ENCODE data around the gene PGM3.

PGM3 gene

GRCh38 chr6:83155794-83156193, 37.3 kb downstream of the PGM3 start:
- H2AFZ ChIP-seq (ENCODE audit: low read depth, low read length): no peak overlapping the region
- H3K4me2 ChIP-seq (ENCODE audit: low read length): no peak overlapping the region
- no peak overlapping the region for H3K27ac ChIP-seq (ENCODE audit: low read length)
- H3K36me3 ChIP-seq (replicated peaks; ENCODE audit: low read depth, low read length): peaks cover 41% of the 10 kb centered on the region
- no peak overlapping the region for H3K9ac ChIP-seq (ENCODE audit: low read length)
- H3K4me1 ChIP-seq (ENCODE audit: low read length): no peaks in the 10 kb centered on the region
- H3K27me3 ChIP-seq (ENCODE audit: low read depth, low read length): no peaks in the 10 kb centered on the region
- H4K20me1 ChIP-seq (ENCODE audit: insufficient read depth, low read length): no peaks in the 10 kb centered on the region
- H3K79me2 ChIP-seq (ENCODE audit: low read length): no peaks in the 10 kb centered on the region
- no peak overlapping the region for H3K4me3 ChIP-seq (ENCODE audit: low read length)
- TF ChIP-seq EZH2phosphoT487 (IDR thresholded peaks at IDR 0.05; ENCODE audit: low read depth) (no peak), CTCF (IDR thresholded peaks at IDR 0.05; ENCODE audit: low read depth, low read length) (no peak)
- H3K9me3 ChIP-seq (ENCODE audit: insufficient read depth, low read length): no peaks in the 10 kb centered on the region

- H3K4me2 ChIP-seq (ENCODE audit: low read length): no peak overlapping the region
- no peak for TF ChIP-seq EZH2phosphoT487 (IDR thresholded peaks at IDR 0.05; ENCODE audit: low read depth)
- no peak for TF ChIP-seq CTCF (IDR thresholded peaks at IDR 0.05; ENCODE audit: low read depth, low read length)
Measured at GRCh38 chr6:83153883-83154521, 39.1 kb downstream of the PGM3 start.

GRCh38 chr6:83152913-83153312, 40.2 kb downstream of the PGM3 start:
- no peaks in the 10 kb centered on the region for H3K79me2 ChIP-seq (ENCODE audit: low read length)
- H3K4me2 ChIP-seq (ENCODE audit: low read length): no peak overlapping the region
- H3K36me3 ChIP-seq (replicated peaks; ENCODE audit: low read depth, low read length): peaks cover 29% of the 10 kb centered on the region

More at GRCh38 chr6:83153883-83154521, 39.1 kb downstream of the PGM3 start:
- Histone ChIP-seq H3K79me2 (ENCODE audit: low read length) (no peaks in the 10 kb centered on the region), H3K4me1 (ENCODE audit: low read length) (no peaks in the 10 kb centered on the region), H3K9ac (ENCODE audit: low read length) (no peak overlapping the region), H3K9me3 (ENCODE audit: insufficient read depth, low read length) (no peaks in the 10 kb centered on the region), H2AFZ (ENCODE audit: low read depth, low read length) (no peak overlapping the region), H3K27ac (ENCODE audit: low read length) (no peak overlapping the region), H3K27me3 (ENCODE audit: low read depth, low read length) (no peaks in the 10 kb centered on the region), H3K36me3 (replicated peaks; ENCODE audit: low read depth, low read length) (peaks cover 32% of the 10 kb centered on the region), H4K20me1 (ENCODE audit: insufficient read depth, low read length) (no peaks in the 10 kb centered on the region), H3K4me3 (ENCODE audit: low read length) (no peak overlapping the region)

GRCh38 chr6:83151114-83151513, 42.0 kb downstream of the PGM3 start:
- no peaks in the 10 kb centered on the region for H3K4me1 ChIP-seq (ENCODE audit: low read length)
- no peak overlapping the region for H3K9ac ChIP-seq (ENCODE audit: low read length)
- H3K79me2 ChIP-seq (ENCODE audit: low read length): no peaks in the 10 kb centered on the region
- no peaks in the 10 kb centered on the region for H4K20me1 ChIP-seq (ENCODE audit: insufficient read depth, low read length)
- no peak for TF ChIP-seq EZH2phosphoT487 (IDR thresholded peaks at IDR 0.05; ENCODE audit: low read depth)
- no peak for TF ChIP-seq CTCF (IDR thresholded peaks at IDR 0.05; ENCODE audit: low read depth, low read length)
- no peak overlapping the region for H2AFZ ChIP-seq (ENCODE audit: low read depth, low read length)
- H3K36me3 ChIP-seq (replicated peaks; ENCODE audit: low read depth, low read length): peaks cover 30% of the 10 kb centered on the region
- H3K27me3 ChIP-seq (ENCODE audit: low read depth, low read length): no peaks in the 10 kb centered on the region
- H3K4me3 ChIP-seq (ENCODE audit: low read length): no peak overlapping the region
- no peak overlapping the region for H3K4me2 ChIP-seq (ENCODE audit: low read length)
- no peaks in the 10 kb centered on the region for H3K9me3 ChIP-seq (ENCODE audit: insufficient read depth, low read length)
- no peak overlapping the region for H3K27ac ChIP-seq (ENCODE audit: low read length)

More at GRCh38 chr6:83152913-83153312, 40.2 kb downstream of the PGM3 start:
- Histone ChIP-seq H3K27ac (ENCODE audit: low read length) (no peak overlapping the region), H4K20me1 (ENCODE audit: insufficient read depth, low read length) (no peaks in the 10 kb centered on the region), H3K4me3 (ENCODE audit: low read length) (no peak overlapping the region), H2AFZ (ENCODE audit: low read depth, low read length) (no peak overlapping the region), H3K27me3 (ENCODE audit: low read depth, low read length) (no peaks in the 10 kb centered on the region), H3K9me3 (ENCODE audit: insufficient read depth, low read length) (no peaks in the 10 kb centered on the region), H3K4me1 (ENCODE audit: low read length) (no peaks in the 10 kb centered on the region), H3K9ac (ENCODE audit: low read length) (no peak overlapping the region)
- TF ChIP-seq CTCF (IDR thresholded peaks at IDR 0.05; ENCODE audit: low read depth, low read length): no peak
- TF ChIP-seq EZH2phosphoT487 (IDR thresholded peaks at IDR 0.05; ENCODE audit: low read depth): no peak
